SK-N-SH treated with all-trans-retinoic acid at 6 μM for 48 hours (cell line): ENCODE measurements around the gene GNAI1.

Experiments used
- ARNTL ChIP-seq: fragments of 450-650 bp; formaldehyde crosslinking; IDR thresholded peaks from 2 replicates; pipeline ENCODE4 v1.5.0; 2020; ENCODE audit warnings: low read depth, mild to moderate bottlenecking, moderate library complexity, borderline replicate concordance
- ESRRG ChIP-seq: fragments of 250-450 bp; sonication (Bioruptor Pico); IDR thresholded peaks from 2 replicates; pipeline ENCODE4 v1.6.1; 2021; ENCODE audit warnings: mild to moderate bottlenecking
- PPARA ChIP-seq: fragments of 250-450 bp; sonication (Bioruptor Pico); IDR thresholded peaks from 2 replicates; pipeline ENCODE4 v1.5.0; 2020; ENCODE audit warnings: mild to moderate bottlenecking, borderline replicate concordance
- SNAI2 ChIP-seq: fragments of 250-450 bp; sonication (Bioruptor Pico); IDR thresholded peaks from 2 replicates; pipeline ENCODE4 v1.5.0; 2020; ENCODE audit warnings: mild to moderate bottlenecking, moderate library complexity
- TCF4 ChIP-seq: fragments of 250-450 bp; sonication (Bioruptor Pico); IDR thresholded peaks from 2 replicates; pipeline ENCODE4 v1.8.0; 2021; ENCODE audit warnings: mild to moderate bottlenecking, moderate library complexity, borderline replicate concordance
- ZFP3 ChIP-seq: fragments of 250-450 bp; sonication (Bioruptor Pico); IDR thresholded peaks from 2 replicates; pipeline ENCODE4 v1.5.0; 2020; ENCODE audit warnings: mild to moderate bottlenecking, moderate library complexity
- ZFP30 ChIP-seq: fragments of 450-650 bp; formaldehyde crosslinking; IDR thresholded peaks from 2 replicates; pipeline ENCODE4 v1.5.0; 2022; ENCODE audit warnings: mild to moderate bottlenecking, moderate library complexity
- ZNF70 ChIP-seq: fragments of 450-650 bp; formaldehyde crosslinking; IDR thresholded peaks from 2 replicates; pipeline ENCODE4 v1.5.0; 2020; ENCODE audit warnings: mild to moderate bottlenecking, moderate library complexity
- ZNF8 ChIP-seq: fragments of 450-650 bp; formaldehyde crosslinking; IDR thresholded peaks from 2 replicates; pipeline ENCODE4 v1.5.0; 2020; ENCODE audit warnings: mild to moderate bottlenecking, moderate library complexity
- TF ChIP-seq, protein P1 (sequence below): fragments of 250-450 bp; sonication (Bioruptor Pico); IDR thresholded peaks from 2 replicates; pipeline ENCODE4 v1.8.0; 2020; ENCODE audit warnings: mild to moderate bottlenecking, moderate library complexity, borderline replicate concordance

DNA sequence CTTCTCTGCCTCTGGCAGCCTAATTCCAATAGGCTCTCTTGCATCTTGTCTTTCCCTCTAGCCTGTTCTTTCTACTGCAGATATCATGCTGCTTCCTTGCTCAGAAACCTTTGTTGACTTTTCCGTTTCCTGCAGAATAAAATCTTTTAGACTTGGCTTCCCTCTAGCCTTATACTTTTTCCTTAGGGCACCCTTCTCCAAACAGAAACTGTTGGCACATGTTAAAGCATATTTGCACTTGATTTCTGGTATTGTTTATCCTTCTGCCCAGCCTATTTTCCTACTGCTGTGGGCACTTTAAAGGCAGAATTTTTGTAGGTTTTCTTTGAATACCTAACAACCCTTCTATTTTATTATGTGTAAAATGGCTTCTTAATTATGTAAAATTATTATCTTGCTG is 4.6 kb downstream of the GNAI1 start:
- TF ChIP-seq ZFP3 (CRISPR knock-in tag) (no peak), ZNF70 (CRISPR knock-in tag) (no peak), ZNF8 (CRISPR knock-in tag) (no peak), ESRRG (CRISPR knock-in tag) (no peak), ARNTL (no peak), SNAI2 (no peak), ZFP30 (no peak), TCF4 (CRISPR knock-in tag) (no peak), PPARA (CRISPR knock-in tag) (no peak)
- TF ChIP-seq, protein P1, sequence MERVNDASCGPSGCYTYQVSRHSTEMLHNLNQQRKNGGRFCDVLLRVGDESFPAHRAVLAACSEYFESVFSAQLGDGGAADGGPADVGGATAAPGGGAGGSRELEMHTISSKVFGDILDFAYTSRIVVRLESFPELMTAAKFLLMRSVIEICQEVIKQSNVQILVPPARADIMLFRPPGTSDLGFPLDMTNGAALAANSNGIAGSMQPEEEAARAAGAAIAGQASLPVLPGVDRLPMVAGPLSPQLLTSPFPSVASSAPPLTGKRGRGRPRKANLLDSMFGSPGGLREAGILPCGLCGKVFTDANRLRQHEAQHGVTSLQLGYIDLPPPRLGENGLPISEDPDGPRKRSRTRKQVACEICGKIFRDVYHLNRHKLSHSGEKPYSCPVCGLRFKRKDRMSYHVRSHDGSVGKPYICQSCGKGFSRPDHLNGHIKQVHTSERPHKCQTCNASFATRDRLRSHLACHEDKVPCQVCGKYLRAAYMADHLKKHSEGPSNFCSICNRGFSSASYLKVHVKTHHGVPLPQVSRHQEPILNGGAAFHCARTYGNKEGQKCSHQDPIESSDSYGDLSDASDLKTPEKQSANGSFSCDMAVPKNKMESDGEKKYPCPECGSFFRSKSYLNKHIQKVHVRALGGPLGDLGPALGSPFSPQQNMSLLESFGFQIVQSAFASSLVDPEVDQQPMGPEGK (CRISPR knock-in tag) = no peak
